ENCODE measurements around the gene CTDSP2.
"Not testable (repeated sequence)": the region's sequence is repeated elsewhere in the genome, so short reads cannot be mapped to it uniquely, and the experiment has no call there.

Gene CTDSP2

GRCh38 chr12:57859121-57859520, 12.6 kb upstream of the CTDSP2 start:
- DNase-seq = no peak
- Histone ChIP-seq H3K36me3 (replicated peaks) (no peaks in the 10 kb centered on the region), H3K27ac (no peak overlapping the region), H3K27me3 (replicated peaks) (no peaks in the 10 kb centered on the region), H3K4me3 (ENCODE audit: low read depth, low read length) (no peak overlapping the region)
- TF ChIP-seq, protein P1, sequence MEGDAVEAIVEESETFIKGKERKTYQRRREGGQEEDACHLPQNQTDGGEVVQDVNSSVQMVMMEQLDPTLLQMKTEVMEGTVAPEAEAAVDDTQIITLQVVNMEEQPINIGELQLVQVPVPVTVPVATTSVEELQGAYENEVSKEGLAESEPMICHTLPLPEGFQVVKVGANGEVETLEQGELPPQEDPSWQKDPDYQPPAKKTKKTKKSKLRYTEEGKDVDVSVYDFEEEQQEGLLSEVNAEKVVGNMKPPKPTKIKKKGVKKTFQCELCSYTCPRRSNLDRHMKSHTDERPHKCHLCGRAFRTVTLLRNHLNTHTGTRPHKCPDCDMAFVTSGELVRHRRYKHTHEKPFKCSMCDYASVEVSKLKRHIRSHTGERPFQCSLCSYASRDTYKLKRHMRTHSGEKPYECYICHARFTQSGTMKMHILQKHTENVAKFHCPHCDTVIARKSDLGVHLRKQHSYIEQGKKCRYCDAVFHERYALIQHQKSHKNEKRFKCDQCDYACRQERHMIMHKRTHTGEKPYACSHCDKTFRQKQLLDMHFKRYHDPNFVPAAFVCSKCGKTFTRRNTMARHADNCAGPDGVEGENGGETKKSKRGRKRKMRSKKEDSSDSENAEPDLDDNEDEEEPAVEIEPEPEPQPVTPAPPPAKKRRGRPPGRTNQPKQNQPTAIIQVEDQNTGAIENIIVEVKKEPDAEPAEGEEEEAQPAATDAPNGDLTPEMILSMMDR (IDR thresholded peaks at IDR 0.05; ENCODE audit: low read depth, low read length, missing control alignments) = no peak
- in situ Hi-C loops (cut with HindIII; ENCODE audit: low pct_ligation_motif_present, low sequenced_read_pairs) = no loop called here

DNA sequence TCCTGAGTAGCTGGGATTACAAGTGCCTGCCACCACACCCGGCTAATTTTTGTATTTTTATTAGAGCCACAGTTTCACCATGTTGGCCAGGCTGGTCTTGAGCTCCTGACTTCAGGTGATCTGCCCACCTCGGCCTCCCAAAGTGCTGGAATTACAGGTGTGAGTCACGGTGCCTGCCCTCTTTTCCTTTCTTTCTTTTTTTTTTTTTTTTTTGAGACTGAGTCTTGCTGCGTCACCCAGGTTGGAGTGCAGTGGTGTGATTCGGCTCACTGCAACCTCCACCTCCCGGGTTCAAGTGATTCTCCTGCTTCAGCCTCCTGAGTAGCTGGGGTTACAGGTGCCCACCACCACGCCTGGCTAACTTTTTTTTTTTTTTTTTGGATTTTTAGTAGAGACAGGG, 11.6 kb upstream of the CTDSP2 start:
- in situ Hi-C loops (cut with HindIII; ENCODE audit: low pct_ligation_motif_present, low sequenced_read_pairs); H3K36me3 ChIP-seq (replicated peaks); H3K27me3 ChIP-seq (replicated peaks); H3K4me3 ChIP-seq (ENCODE audit: low read depth, low read length); H3K27ac ChIP-seq; DNase-seq: not testable (repeated sequence)

- in situ Hi-C loops (cut with HindIII; ENCODE audit: low pct_ligation_motif_present, low sequenced_read_pairs) = no loop called here
- TF ChIP-seq, protein P1 (IDR thresholded peaks at IDR 0.05; ENCODE audit: low read depth, low read length, missing control alignments) = no peak
- Histone ChIP-seq H3K4me3 (ENCODE audit: low read depth, low read length) (no peak overlapping the region), H3K27ac (no peak overlapping the region), H3K27me3 (replicated peaks) (peaks cover 4% of the 10 kb centered on the region), H3K36me3 (replicated peaks) (no peaks in the 10 kb centered on the region)
- DNase-seq = no peak
Observed at GRCh38 chr12:57854965-57855364, 8.4 kb upstream of the CTDSP2 start.

- H3K27me3 ChIP-seq (replicated peaks) = peaks cover 4% of the 10 kb centered on the region
- TF ChIP-seq, protein P1 (IDR thresholded peaks at IDR 0.05; ENCODE audit: low read depth, low read length, missing control alignments) = no peak
- in situ Hi-C loops (cut with HindIII; ENCODE audit: low pct_ligation_motif_present, low sequenced_read_pairs) = no loop called here
- no peak for DNase-seq
- no peaks in the 10 kb centered on the region for H3K36me3 ChIP-seq (replicated peaks)
- no peak overlapping the region for H3K4me3 ChIP-seq (ENCODE audit: low read depth, low read length)
- H3K27ac ChIP-seq = no peak overlapping the region
Observed at GRCh38 chr12:57853864-57854556, 7.5 kb upstream of the CTDSP2 start.

- in situ Hi-C loops (cut with HindIII; ENCODE audit: low pct_ligation_motif_present, low sequenced_read_pairs) = no loop called here
- no peaks in the 10 kb centered on the region for H3K36me3 ChIP-seq (replicated peaks)
- H3K27ac ChIP-seq = no peak overlapping the region
- H3K27me3 ChIP-seq (replicated peaks) = peaks cover 4% of the 10 kb centered on the region
- DNase-seq = no peak
- peak overlapping the region; percentile 48 for H3K4me3 ChIP-seq (ENCODE audit: low read depth, low read length)
- TF ChIP-seq, protein P1 (IDR thresholded peaks at IDR 0.05; ENCODE audit: low read depth, low read length, missing control alignments) = peak; percentile 49
Observed at GRCh38 chr12:57852620-57853500, 6.3 kb upstream of the CTDSP2 start.

DNA sequence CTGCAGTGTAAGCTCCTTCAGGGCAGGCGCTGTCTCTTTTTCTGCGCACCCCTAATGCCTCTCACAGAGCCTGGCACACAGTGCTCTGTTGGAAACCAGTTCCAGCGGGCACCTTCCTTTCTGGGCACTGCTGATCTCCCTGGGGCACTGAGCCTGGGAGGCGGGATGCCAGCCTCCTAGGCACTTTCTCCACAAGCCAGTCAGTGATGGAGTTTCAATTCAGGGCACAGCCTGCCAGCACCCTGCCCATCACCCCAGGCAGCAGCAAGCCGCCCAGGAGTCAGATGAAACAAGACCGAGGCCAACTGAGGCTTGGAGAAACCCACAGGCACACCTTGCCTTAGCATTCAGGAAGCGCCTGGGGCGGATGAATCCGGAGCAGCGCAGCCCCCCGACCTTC, 5.7 kb upstream of the CTDSP2 start:
- no peak for DNase-seq
- TF ChIP-seq, protein P1 (IDR thresholded peaks at IDR 0.05; ENCODE audit: low read depth, low read length, missing control alignments) = no peak
- in situ Hi-C loops (cut with HindIII; ENCODE audit: low pct_ligation_motif_present, low sequenced_read_pairs) = no loop called here
- Histone ChIP-seq H3K27me3 (replicated peaks) (peaks cover 4% of the 10 kb centered on the region), H3K36me3 (replicated peaks) (no peaks in the 10 kb centered on the region), H3K27ac (no peak overlapping the region), H3K4me3 (ENCODE audit: low read depth, low read length) (peak overlapping the region; percentile 48)
